H54 (cell line): ENCODE data around the gene SLC52A1.
A peak's percentile ranks its signal among the peaks of the same experiment; 100 is the strongest.
"Not testable (repeated sequence)": the region's sequence is repeated elsewhere in the genome, so short reads cannot be mapped to it uniquely, and the experiment has no call there.

Experiments
- DNase-seq: peaks from one replicate; pipeline ENCODE4 v3.0.0; 2011; ENCODE audit warnings: low spot score, mixed read lengths; ENCODE audit not compliant: insufficient read length
- FAIRE-seq: peaks from 3 replicates; lab custom pipeline; 2011; peaks lifted over from hg19 to GRCh38; lab: Jason Lieb, UNC
- POLR2A ChIP-seq: IDR thresholded peaks from 2 replicates; pipeline ENCODE4 v1.6.1; 2011; ENCODE audit warnings: low read depth, mild to moderate bottlenecking, low read length

Gene SLC52A1

GRCh38 chr17:5035315-5035714 lies at the start of gene SLC52A1:
Gene SLC52A1, minus strand, starts transcription at chr17:5035426. Its CDS starts 820 bp downstream, at chr17:5034606.
- DNase-seq (no peak), FAIRE-seq (no peak)
- TF ChIP-seq POLR2A, result no peak

DNA sequence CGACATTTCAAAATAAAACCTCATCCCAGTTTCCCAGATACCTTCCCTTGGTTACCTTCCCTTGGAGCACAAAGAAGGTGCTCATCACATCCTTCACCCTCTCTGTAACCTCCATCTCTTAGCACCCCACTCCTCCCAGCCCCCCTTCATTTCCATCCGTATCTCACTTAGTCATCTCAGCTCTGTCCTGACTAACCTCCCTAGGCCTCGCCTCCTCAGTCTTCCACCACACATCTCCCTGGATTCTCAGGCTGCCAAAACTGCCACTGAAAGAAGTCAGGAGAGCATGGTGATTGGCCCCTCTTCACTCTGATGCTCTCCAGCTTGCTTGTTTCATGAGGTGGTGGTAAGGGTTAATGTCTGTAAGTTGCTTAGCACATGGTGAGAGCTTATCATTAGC lies 45.4 kb upstream of the SLC52A1 start:
- no peak for TF ChIP-seq POLR2A

DNA sequence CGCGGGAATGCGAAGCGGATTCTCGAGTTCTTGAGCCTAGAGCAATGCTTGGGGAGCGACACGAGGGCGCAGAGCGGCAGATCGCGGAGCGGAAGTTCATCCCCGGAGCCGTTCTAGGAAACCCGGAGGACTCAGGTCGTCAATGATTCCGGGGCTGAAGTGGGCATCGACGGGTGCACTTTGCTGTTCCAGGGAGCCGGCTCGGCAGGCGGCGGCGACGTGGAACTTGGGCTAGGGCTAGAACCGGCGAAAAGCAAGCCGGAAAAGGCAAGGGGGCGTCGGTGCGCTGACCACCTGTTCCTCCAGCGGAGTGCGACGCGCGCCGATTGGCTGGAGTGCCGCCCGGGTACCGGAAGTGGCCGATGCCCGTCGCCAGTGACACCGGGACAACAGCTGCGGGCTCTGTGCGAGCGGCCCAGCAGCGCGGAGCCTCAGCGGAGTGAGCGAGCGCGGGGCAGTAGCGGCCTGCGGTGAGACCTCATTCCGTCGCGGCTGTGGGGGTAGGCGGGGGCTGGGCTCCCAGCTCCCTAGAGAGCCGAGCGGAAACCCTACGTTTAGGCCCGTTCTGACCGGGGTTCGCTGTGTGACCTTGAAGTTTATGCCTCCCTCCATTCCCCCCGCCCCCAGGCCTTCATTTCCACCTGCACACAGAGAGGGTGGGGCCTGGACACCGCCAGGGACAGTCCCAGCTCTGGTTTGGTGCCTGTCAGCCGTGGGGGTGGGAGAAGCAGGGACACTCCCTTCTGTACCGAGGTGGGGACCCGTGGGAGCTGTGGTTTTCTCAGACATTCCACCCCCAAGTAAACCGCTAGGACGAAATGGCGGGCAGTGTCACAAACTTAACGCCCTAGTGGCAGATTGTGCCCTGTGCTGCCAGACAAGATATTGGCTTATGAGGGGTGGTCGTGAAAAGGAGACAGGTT lies 43.1 kb upstream of the SLC52A1 start, which contains the start of gene ZFP3:
Gene ZFP3 (plus strand): TSS at position 362 of the 923 bp plus-strand sequence. CDS start 13,038 bp downstream, outside the sequence.
- no peak for FAIRE-seq
- peak; percentile 59 for TF ChIP-seq POLR2A
- no peak for DNase-seq

More for the DNA sequence above, 45.4 kb upstream of the SLC52A1 start:
- DNase-seq, result no peak
- no peak for FAIRE-seq

GRCh38 chr17:5077781-5078105 lies 42.5 kb upstream of the SLC52A1 start:
- FAIRE-seq, result no peak
- TF ChIP-seq POLR2A, result no peak
- no peak for DNase-seq

GRCh38 chr17:5077275-5077674 lies 42.0 kb upstream of the SLC52A1 start:
- FAIRE-seq, DNase-seq: not testable (repeated sequence)

- FAIRE-seq, DNase-seq: not testable (repeated sequence)
Measured at GRCh38 chr17:5075472-5075871, 40.2 kb upstream of the SLC52A1 start.

GRCh38 chr17:5069724-5070123 lies 34.5 kb upstream of the SLC52A1 start:
- FAIRE-seq (no peak), DNase-seq (peak; percentile 30)

GRCh38 chr17:5068236-5068635 lies 33.0 kb upstream of the SLC52A1 start:
- DNase-seq (no peak), FAIRE-seq (no peak)
- no peak for TF ChIP-seq POLR2A

More at GRCh38 chr17:5069724-5070123, 34.5 kb upstream of the SLC52A1 start:
- TF ChIP-seq POLR2A, result no peak

DNA sequence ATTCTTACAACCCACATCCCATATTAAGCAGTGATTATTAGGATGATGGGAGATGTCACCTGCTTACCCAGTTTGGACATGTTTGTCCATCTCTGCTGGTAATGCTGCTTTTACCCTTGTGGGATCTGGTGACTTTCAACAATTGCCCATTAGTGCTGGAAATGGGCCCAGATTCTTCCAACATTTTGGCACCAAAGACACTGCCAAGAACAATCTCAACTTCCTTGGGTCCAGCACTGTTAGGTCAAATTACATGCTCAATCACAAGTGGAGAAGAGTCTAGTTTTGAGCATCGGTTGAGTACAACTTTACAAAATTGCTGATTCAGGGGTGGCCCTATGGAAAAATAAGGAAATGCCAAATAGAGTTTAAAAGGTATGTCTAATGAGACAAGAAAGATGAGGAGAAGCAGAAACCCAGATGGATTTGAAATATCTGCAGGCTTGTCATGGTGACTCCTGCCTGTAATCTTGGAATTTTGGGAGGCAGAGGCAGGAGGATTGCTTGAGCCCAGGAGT lies 30.1 kb upstream of the SLC52A1 start:
- FAIRE-seq, result no peak
- DNase-seq, result no peak
- no peak for TF ChIP-seq POLR2A

GRCh38 chr17:5055543-5055942 lies 20.3 kb upstream of the SLC52A1 start:
- no peak for FAIRE-seq

GRCh38 chr17:5050278-5050677 lies 15.1 kb upstream of the SLC52A1 start:
- TF ChIP-seq POLR2A, result no peak
- no peak for DNase-seq
- no peak for FAIRE-seq

More at GRCh38 chr17:5055543-5055942, 20.3 kb upstream of the SLC52A1 start:
- no peak for TF ChIP-seq POLR2A
- DNase-seq, result no peak

GRCh38 chr17:5049314-5049841 lies 14.2 kb upstream of the SLC52A1 start:
- DNase-seq (no peak), FAIRE-seq (no peak)
- no peak for TF ChIP-seq POLR2A

- no peak for TF ChIP-seq POLR2A
- FAIRE-seq, result no peak
- DNase-seq, result no peak
Measured at GRCh38 chr17:5047446-5047845, 12.2 kb upstream of the SLC52A1 start.

DNA sequence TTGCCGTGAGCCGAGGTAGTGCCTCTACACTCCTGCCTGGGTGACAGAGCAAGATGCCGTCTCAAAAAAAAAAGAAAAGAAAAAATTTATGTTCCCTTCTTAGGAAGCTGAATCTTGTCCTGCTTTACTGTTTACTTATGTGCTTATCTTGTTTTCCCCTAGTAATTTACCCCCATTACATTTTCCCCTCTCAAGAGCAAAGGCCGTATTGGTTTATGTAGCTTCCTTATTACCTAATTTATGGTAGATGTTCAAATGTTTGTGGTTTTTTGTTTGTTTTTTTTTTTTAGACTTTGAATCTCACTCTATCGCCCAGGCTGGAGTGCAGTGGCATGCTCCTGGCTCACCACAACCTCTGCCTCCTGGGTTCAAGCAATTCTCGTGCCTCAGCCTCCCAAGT lies 10.3 kb upstream of the SLC52A1 start:
- no peak for FAIRE-seq
- no peak for TF ChIP-seq POLR2A

More for the DNA sequence above, 10.3 kb upstream of the SLC52A1 start:
- no peak for DNase-seq
